Endothelial cell of umbilical vein (primary cell): ENCODE results near the gene ARFIP1. TPM values are rescaled to one million over a fixed set of nuclear protein-coding genes. Genes with fewer than 3 reads are reported as not detected.

ENCODE experiments used
- BruUV-seq: library from RNA; stranded (reverse); fragments of 400-500 nt; replicated peaks from 2 replicates; lab custom pipeline; 2021; lab: Mats Ljungman, UMichigan
- CTCF ChIA-PET: fragments of 300-600, 350-600 bp; sonication (Branson Sonifier 250); formaldehyde crosslinking; loops from one replicate; lab custom pipeline; 2021; ENCODE audit warnings: antibody characterized with exemption, inconsistent platforms; lab: Charles Lee
- POLR2A ChIA-PET: fragments of 300-600, 350-600 bp; sonication (Branson Sonifier 250); formaldehyde crosslinking; loops from one replicate; lab custom pipeline; 2021; ENCODE audit warnings: antibody characterized with exemption, inconsistent platforms; lab: Charles Lee
- DNase-seq: peaks from one replicate; pipeline ENCODE4 v3.0.0-alpha.2; 2011; ENCODE audit warnings: low read depth, low spot score
- FAIRE-seq: peaks from 2 replicates; lab custom pipeline; 2011; peaks lifted over from hg19 to GRCh38; lab: Jason Lieb, UNC
- H2AFZ ChIP-seq: 2 replicates; pipeline ENCODE4 v1.6.0; 2012; ENCODE audit warnings: low read depth, low read length, control low read depth, inconsistent platforms
- H3K27ac ChIP-seq: 2 replicates; pipeline ENCODE4 v1.5.1; 2011; ENCODE audit warnings: low read depth, mild to moderate bottlenecking, control low read depth, low read length, moderate library complexity; ENCODE audit not compliant: insufficient read depth
- H3K27me3 ChIP-seq, 2 experiments: 2 replicates each; pipeline versions ENCODE4 v1.6.0 to v1.6.1; 2011; ENCODE audit warnings: low read length in 2 of 2, mixed read lengths in 1 of 2; ENCODE audit not compliant: control insufficient read depth in 2 of 2, insufficient read depth in 2 of 2
- H3K36me3 ChIP-seq, 2 experiments: 2 replicates in 1 of 2; 3 replicates in 1 of 2; pipeline ENCODE4 v1.5.1; 2011; ENCODE audit warnings: low read length in 2 of 2, mild to moderate bottlenecking in 1 of 2, moderate library complexity in 1 of 2; ENCODE audit not compliant: control insufficient read depth in 2 of 2, insufficient read depth in 2 of 2; ENCODE audit errors: extremely low read depth in 1 of 2
- H3K4me1 ChIP-seq: 3 replicates; pipeline ENCODE4 v1.5.1; 2011; ENCODE audit warnings: mild to moderate bottlenecking, low read length; ENCODE audit not compliant: control insufficient read depth, insufficient read depth; ENCODE audit errors: extremely low read depth
- H3K4me2 ChIP-seq: 2 replicates; pipeline ENCODE4 v1.6.1; 2011; ENCODE audit warnings: low read length, control low read depth, mixed read lengths; ENCODE audit not compliant: insufficient read depth
- H3K4me3 ChIP-seq, 3 experiments: fragments of 200-600 bp in 1 of 3; sonication (generic), shearing (Covaris generic) in 1 of 3; replicated peaks in 1 of 3; 2 replicates each; pipeline ENCODE4 v1.5.1; 2011 to 2016; ENCODE audit warnings: control low read depth in 3 of 3, low read length in 3 of 3, mild to moderate bottlenecking in 2 of 3, inconsistent platforms in 1 of 3, low read depth in 1 of 3, moderate library complexity in 1 of 3; ENCODE audit not compliant: insufficient read depth in 1 of 3
- H3K79me2 ChIP-seq: 2 replicates; pipeline ENCODE4 v1.6.0; 2012; ENCODE audit warnings: low read length, inconsistent platforms; ENCODE audit not compliant: control insufficient read depth, insufficient read depth
- H3K9ac ChIP-seq: replicated peaks from 2 replicates; pipeline ENCODE3; 2011; ENCODE audit warnings: low read length, control low read depth; ENCODE audit not compliant: insufficient read depth; ENCODE audit errors: extremely low read depth
- H3K9me1 ChIP-seq: replicated peaks from 3 replicates; pipeline ENCODE4 v1.6.0; 2011; ENCODE audit warnings: mild to moderate bottlenecking, low read length; ENCODE audit not compliant: control insufficient read depth, insufficient read depth; ENCODE audit errors: extremely low read depth
- H3K9me3 ChIP-seq: replicated peaks from 2 replicates; pipeline ENCODE4 v1.5.1; 2012; ENCODE audit warnings: low read length, inconsistent platforms; ENCODE audit not compliant: control insufficient read depth, insufficient read depth
- H4K20me1 ChIP-seq: replicated peaks from 2 replicates; pipeline ENCODE3; 2011; ENCODE audit warnings: mild to moderate bottlenecking, low read length; ENCODE audit not compliant: control insufficient read depth, insufficient read depth; ENCODE audit errors: extremely low read depth
- EZH2 ChIP-seq: IDR thresholded peaks from 2 replicates; pipeline ENCODE4 v1.6.1; 2012; ENCODE audit warnings: borderline replicate concordance, low read depth, mild to moderate bottlenecking, moderate library complexity, low read length, inconsistent platforms; ENCODE audit not compliant: severe bottlenecking
- FOS ChIP-seq: IDR thresholded peaks from 2 replicates; pipeline ENCODE4 v1.6.1; 2011; ENCODE audit warnings: mild to moderate bottlenecking, low read length, moderate library complexity, borderline replicate concordance; ENCODE audit not compliant: insufficient read depth
- GATA2 ChIP-seq: IDR thresholded peaks from 2 replicates; pipeline ENCODE4 v1.7.0; 2011; ENCODE audit warnings: low read depth, mild to moderate bottlenecking, moderate library complexity, mixed read lengths, low read length; ENCODE audit not compliant: insufficient read length, insufficient read depth
- JUN ChIP-seq: IDR thresholded peaks from 2 replicates; pipeline ENCODE4 v1.6.1; 2011; ENCODE audit warnings: borderline replicate concordance, low read depth; ENCODE audit not compliant: insufficient read length, insufficient read depth
- POLR2AphosphoS5 ChIP-seq: IDR thresholded peaks from 2 replicates; pipeline ENCODE4 v1.6.1; 2012; ENCODE audit warnings: low read depth, mild to moderate bottlenecking, control low read depth, low read length, moderate library complexity; ENCODE audit not compliant: insufficient read depth
- dilution Hi-C: fragments of 300-500 bp; cut with MboI; formaldehyde crosslinking; loops from one replicate; pipeline ENCODE4 v1.15.0; 2019; ENCODE audit warnings: low sequenced_read_pairs; ENCODE audit not compliant: extremely low pct_ligation_motif_present
- intact Hi-C: fragments of 100-400 bp; cut with micrococcal nuclease; formaldehyde crosslinking; loops from one replicate; pipeline ENCODE4 v1.10.0; 2022
- polyA plus RNA-seq, 4 experiments: library from polyadenylated mRNA; depleted of rRNA in 3 of 4; stranded (reverse) in 3 of 4; unstranded in 1 of 4; fragments of >200 nt; gene quantifications; 2 replicates each; pipeline versions ENCODE4 v1.2.1 to v1.2.3, GENCODE V29; 2011 to 2012; ENCODE audit warnings: missing spikeins in 1 of 4
- total RNA-seq: library from RNA; stranded (reverse); gene quantifications from 2 replicates; pipeline ENCODE4 v1.2.3, GENCODE V29; 2021
- TF ChIP-seq, protein P1 (sequence below), 2 donors: IDR thresholded peaks; 1 replicate in 1 of 2; 2 replicates in 1 of 2; pipeline ENCODE4 v1.5.1; 2011; ENCODE audit warnings: low read length in 2 of 2, mild to moderate bottlenecking in 2 of 2, moderate library complexity in 2 of 2, control low read depth in 1 of 2, inconsistent platforms in 1 of 2, low read depth in 1 of 2; ENCODE audit not compliant: insufficient read depth in 1 of 2; ENCODE audit errors: extremely low read depth in 1 of 2
- TF ChIP-seq, protein P2 (sequence below): IDR thresholded peaks from 2 replicates; pipeline ENCODE4 v1.6.1; 2011; ENCODE audit not compliant: insufficient read depth, insufficient read length

ARFIP1 gene
- total and polyA plus RNA-seq, 2 donors (not counting 3 experiments of a cell fraction or from before 2014, with no cell fraction given): 10.0 to 24.2 TPM

DNA sequence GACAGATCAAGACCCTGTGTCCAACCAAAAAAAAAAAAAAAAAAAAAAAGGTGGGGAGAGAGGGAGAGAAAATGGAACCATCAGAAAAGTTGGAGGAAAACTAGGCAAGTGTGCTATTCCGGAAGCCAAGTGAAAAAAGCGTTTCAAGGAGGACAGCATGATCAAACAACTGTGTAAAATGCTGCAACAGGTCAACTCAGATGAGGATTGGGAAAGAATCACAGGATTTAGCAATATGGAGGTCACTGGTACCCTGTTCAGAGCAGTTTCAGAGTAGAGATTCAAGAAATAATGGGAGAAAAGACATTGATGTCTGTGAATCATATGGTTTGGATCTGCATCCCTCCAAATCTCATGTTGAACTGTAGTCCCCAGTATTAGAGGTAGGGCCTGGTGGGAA, 47.8 kb upstream of the ARFIP1 start:
- no peak for DNase-seq

More for the DNA sequence above, 47.8 kb upstream of the ARFIP1 start:
- Histone ChIP-seq H3K4me3 (no peak overlapping the region), H3K4me1 (no peaks in the 10 kb centered on the region), H4K20me1 (no peaks in the 10 kb centered on the region), H3K79me2 (no peaks in the 10 kb centered on the region), H3K36me3 (no peaks in the 10 kb centered on the region), H3K9me1 (no peaks in the 10 kb centered on the region), H3K27ac (no peak overlapping the region), H2AFZ (no peak overlapping the region), H3K9me3 (no peaks in the 10 kb centered on the region), H3K4me2 (no peak overlapping the region), H3K27me3 (peaks cover 5 to 12% of the 10 kb centered on the region in 2 experiments), H3K9ac (no peak overlapping the region)
- dilution Hi-C loops: no loop called here
- intact Hi-C loops: no loop called here
- ChIA-PET CTCF (interaction anchor here (0.6 to 1.7 kb wide), 2 partner anchors 231 to 275 kb away, joined by 3 to 6 read pairs; no protein-coding TSS in a partner anchor), POLR2A (no interaction called here)
- no peak for FAIRE-seq
- no peak for TF ChIP-seq FOS
- TF ChIP-seq JUN: no peak
- TF ChIP-seq, protein P1, sequence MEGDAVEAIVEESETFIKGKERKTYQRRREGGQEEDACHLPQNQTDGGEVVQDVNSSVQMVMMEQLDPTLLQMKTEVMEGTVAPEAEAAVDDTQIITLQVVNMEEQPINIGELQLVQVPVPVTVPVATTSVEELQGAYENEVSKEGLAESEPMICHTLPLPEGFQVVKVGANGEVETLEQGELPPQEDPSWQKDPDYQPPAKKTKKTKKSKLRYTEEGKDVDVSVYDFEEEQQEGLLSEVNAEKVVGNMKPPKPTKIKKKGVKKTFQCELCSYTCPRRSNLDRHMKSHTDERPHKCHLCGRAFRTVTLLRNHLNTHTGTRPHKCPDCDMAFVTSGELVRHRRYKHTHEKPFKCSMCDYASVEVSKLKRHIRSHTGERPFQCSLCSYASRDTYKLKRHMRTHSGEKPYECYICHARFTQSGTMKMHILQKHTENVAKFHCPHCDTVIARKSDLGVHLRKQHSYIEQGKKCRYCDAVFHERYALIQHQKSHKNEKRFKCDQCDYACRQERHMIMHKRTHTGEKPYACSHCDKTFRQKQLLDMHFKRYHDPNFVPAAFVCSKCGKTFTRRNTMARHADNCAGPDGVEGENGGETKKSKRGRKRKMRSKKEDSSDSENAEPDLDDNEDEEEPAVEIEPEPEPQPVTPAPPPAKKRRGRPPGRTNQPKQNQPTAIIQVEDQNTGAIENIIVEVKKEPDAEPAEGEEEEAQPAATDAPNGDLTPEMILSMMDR (IDR thresholded peaks at IDR 0.05; ENCODE audit: extremely low read depth in 1 of 2, insufficient read depth in 1 of 2, low read depth in 1 of 2, low read length in 2 of 2): no peak
- no peak for TF ChIP-seq POLR2AphosphoS5
- TF ChIP-seq, protein P2, sequence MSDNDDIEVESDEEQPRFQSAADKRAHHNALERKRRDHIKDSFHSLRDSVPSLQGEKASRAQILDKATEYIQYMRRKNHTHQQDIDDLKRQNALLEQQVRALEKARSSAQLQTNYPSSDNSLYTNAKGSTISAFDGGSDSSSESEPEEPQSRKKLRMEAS: no peak
- no peak for TF ChIP-seq GATA2
- no peak for TF ChIP-seq EZH2
- no TSS peak for BruUV-seq
